ENCODE measurements around the gene MMP19.

DNA sequence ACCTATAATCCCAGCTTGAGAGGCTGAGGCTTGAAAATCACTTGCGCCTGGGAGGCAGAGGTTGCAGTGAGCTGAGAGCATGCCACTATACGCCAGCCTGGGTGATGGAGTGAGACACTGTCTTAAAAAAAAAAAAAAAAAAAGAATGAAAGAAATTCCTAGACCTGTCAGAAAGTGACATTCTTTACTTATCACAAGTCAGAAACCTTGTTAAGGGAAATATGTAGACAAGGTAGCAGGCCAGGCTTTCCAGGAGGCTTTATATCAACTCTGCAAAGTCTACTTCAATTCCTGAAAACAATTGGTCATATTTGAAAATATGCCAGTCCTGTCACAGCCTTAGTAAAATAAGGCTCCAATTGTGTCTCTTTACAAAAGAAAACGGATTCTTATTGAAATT lies 19.1 kb upstream of the MMP19 start:
- TF ChIP-seq POLR2AphosphoS5 (IDR thresholded peaks at IDR 0.05; ENCODE audit: low read depth, low read length) = no peak
- no peak for TF ChIP-seq POLR2A (IDR thresholded peaks at IDR 0.05; ENCODE audit: low read depth, low read length)

All from GM12892 (cell line).